Neural cell (in vitro differentiated cells): ENCODE results near the gene SALL4.

Experiments used
- EP300 ChIP-seq: fragments of 450-650 bp; conservative IDR thresholded peaks from 2 replicates; pipeline ENCODE4 v1.6.1; 2014; ENCODE audit warnings: antibody characterized with exemption, mild to moderate bottlenecking, moderate library complexity; ENCODE audit not compliant: poor library complexity, severe bottlenecking
- MXI1 ChIP-seq: fragments of 450-650 bp; conservative IDR thresholded peaks from 2 replicates; pipeline ENCODE4 v1.6.1; 2014; ENCODE audit warnings: antibody characterized with exemption, mild to moderate bottlenecking; ENCODE audit not compliant: poor library complexity, severe bottlenecking
- POLR2AphosphoS5 ChIP-seq: IDR thresholded peaks from 2 replicates; pipeline ENCODE4 v1.6.1; 2012
- RAD21 ChIP-seq: fragments of 450-650 bp; conservative IDR thresholded peaks from 2 replicates; pipeline ENCODE4 v1.6.1; 2014; ENCODE audit warnings: antibody characterized with exemption, mild to moderate bottlenecking, moderate library complexity
- SMC3 ChIP-seq: fragments of 450-650 bp; conservative IDR thresholded peaks from 2 replicates; pipeline ENCODE4 v1.6.1; 2014; ENCODE audit warnings: antibody characterized with exemption, mild to moderate bottlenecking, moderate library complexity; ENCODE audit not compliant: poor library complexity
- TF ChIP-seq, protein P1 (sequence below): IDR thresholded peaks from 2 replicates; pipeline ENCODE4 v1.6.1; 2012; ENCODE audit warnings: borderline replicate concordance
- TF ChIP-seq, protein P2 (sequence below): fragments of 450-650 bp; IDR thresholded peaks from 2 replicates; pipeline ENCODE4 v1.5.1; 2014; ENCODE audit warnings: antibody characterized with exemption, mild to moderate bottlenecking, moderate library complexity; ENCODE audit not compliant: poor library complexity, severe bottlenecking

DNA sequence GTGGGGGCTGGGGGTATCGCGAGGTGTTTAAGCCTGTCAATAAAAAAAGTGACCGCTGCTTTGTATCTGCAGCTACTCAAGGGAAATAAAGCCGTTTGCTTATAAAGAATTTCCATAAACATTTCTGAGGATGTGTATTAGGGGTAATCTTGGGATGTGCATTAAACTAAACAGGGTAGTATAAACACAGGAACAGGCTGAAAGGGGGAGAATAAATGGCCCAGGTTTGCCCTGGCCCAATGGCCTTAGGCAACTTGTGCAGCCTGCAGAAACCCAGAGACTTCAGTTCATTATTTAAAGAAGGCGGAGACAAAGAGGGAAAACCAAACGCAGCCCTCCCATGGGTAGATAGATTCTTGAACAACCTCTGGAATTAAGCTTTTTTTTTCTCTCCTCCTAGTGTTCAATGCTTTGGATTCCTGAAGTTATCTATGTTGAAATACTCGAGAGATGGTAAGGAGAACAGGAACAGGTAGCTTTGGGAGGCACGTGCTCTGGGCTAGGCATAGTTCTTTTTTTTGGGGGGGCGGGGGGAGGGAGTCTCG is 35.6 kb upstream of the SALL4 start:
- TF ChIP-seq, protein P1, sequence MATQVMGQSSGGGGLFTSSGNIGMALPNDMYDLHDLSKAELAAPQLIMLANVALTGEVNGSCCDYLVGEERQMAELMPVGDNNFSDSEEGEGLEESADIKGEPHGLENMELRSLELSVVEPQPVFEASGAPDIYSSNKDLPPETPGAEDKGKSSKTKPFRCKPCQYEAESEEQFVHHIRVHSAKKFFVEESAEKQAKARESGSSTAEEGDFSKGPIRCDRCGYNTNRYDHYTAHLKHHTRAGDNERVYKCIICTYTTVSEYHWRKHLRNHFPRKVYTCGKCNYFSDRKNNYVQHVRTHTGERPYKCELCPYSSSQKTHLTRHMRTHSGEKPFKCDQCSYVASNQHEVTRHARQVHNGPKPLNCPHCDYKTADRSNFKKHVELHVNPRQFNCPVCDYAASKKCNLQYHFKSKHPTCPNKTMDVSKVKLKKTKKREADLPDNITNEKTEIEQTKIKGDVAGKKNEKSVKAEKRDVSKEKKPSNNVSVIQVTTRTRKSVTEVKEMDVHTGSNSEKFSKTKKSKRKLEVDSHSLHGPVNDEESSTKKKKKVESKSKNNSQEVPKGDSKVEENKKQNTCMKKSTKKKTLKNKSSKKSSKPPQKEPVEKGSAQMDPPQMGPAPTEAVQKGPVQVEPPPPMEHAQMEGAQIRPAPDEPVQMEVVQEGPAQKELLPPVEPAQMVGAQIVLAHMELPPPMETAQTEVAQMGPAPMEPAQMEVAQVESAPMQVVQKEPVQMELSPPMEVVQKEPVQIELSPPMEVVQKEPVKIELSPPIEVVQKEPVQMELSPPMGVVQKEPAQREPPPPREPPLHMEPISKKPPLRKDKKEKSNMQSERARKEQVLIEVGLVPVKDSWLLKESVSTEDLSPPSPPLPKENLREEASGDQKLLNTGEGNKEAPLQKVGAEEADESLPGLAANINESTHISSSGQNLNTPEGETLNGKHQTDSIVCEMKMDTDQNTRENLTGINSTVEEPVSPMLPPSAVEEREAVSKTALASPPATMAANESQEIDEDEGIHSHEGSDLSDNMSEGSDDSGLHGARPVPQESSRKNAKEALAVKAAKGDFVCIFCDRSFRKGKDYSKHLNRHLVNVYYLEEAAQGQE: no peak
- TF ChIP-seq RAD21 (no peak), EP300 (no peak), SMC3 (no peak), POLR2AphosphoS5 (no peak), MXI1 (no peak)
- TF ChIP-seq, protein P2, sequence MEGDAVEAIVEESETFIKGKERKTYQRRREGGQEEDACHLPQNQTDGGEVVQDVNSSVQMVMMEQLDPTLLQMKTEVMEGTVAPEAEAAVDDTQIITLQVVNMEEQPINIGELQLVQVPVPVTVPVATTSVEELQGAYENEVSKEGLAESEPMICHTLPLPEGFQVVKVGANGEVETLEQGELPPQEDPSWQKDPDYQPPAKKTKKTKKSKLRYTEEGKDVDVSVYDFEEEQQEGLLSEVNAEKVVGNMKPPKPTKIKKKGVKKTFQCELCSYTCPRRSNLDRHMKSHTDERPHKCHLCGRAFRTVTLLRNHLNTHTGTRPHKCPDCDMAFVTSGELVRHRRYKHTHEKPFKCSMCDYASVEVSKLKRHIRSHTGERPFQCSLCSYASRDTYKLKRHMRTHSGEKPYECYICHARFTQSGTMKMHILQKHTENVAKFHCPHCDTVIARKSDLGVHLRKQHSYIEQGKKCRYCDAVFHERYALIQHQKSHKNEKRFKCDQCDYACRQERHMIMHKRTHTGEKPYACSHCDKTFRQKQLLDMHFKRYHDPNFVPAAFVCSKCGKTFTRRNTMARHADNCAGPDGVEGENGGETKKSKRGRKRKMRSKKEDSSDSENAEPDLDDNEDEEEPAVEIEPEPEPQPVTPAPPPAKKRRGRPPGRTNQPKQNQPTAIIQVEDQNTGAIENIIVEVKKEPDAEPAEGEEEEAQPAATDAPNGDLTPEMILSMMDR: no peak
